K562 (cell line): ENCODE data around the gene SLC26A11. TPM values are rescaled to one million over a fixed set of nuclear protein-coding genes. Genes with fewer than 3 reads are reported as not detected.
"Not testable (repeated sequence)": the region's sequence is repeated elsewhere in the genome, so short reads cannot be mapped to it uniquely, and the experiment has no call there.

ENCODE experiments used
- ATAC-seq: fragments of 200-7000 bp; cut with Tn5 transposase; 3 replicates; pipeline ENCODE4 v1.9.1; 2020; ENCODE audit warnings: moderate library complexity
- BruUV-seq: library from RNA; stranded (reverse); fragments of 400-500 nt; replicated peaks from 2 replicates; lab custom pipeline; 2021; lab: Mats Ljungman, UMichigan
- CTCF ChIA-PET: fragments of 300-600 bp; formaldehyde crosslinking; extraction: SDS; loops from one replicate; lab custom pipeline; 2021; ENCODE audit warnings: low intra/inter-chr PET ratio; lab: Yijun Ruan, JAX
- POLR2A ChIA-PET: fragments of 300-600, 350-650 bp; sonication (Branson Sonifier 250); formaldehyde crosslinking; extraction: SDS; loops from one replicate; lab custom pipeline; 2021; ENCODE audit warnings: antibody characterized with exemption, inconsistent platforms; lab: Yijun Ruan, JAX
- DNase-seq, 4 experiments: peaks; one replicate each; pipeline versions ENCODE4 v3.0.0 to v3.0.0-alpha.2; 2011 to 2018; ENCODE audit warnings: low spot score in 3 of 4, mixed read lengths in 3 of 4; ENCODE audit errors: extremely low read depth in 1 of 4
- FAIRE-seq: peaks from 2 replicates; lab custom pipeline; 2011; peaks lifted over from hg19 to GRCh38; lab: Jason Lieb, UNC
- H2AFZ ChIP-seq: 2 replicates; pipeline ENCODE4 v1.6.0; 2011; ENCODE audit warnings: low read depth, low read length, control low read depth, inconsistent platforms
- H3K27ac ChIP-seq: fragments of 200-600 bp; 3 replicates; pipeline ENCODE4 v1.8.0; 2011; ENCODE audit warnings: low read depth, mild to moderate bottlenecking, control low read depth, inconsistent platforms, low read length, moderate library complexity, mixed read lengths; ENCODE audit errors: extremely low read depth
- H3K27me3 ChIP-seq, 2 experiments: fragments of 300-600 bp in 1 of 2; 2 replicates in 1 of 2; 3 replicates in 1 of 2; pipeline versions ENCODE4 v1.6.0 to v1.8.0; 2011; ENCODE audit warnings: inconsistent platforms in 2 of 2, low read length in 2 of 2, mild to moderate bottlenecking in 1 of 2, mixed read lengths in 1 of 2, moderate library complexity in 1 of 2; ENCODE audit not compliant: control insufficient read depth in 2 of 2, insufficient read depth in 2 of 2
- H3K36me3 ChIP-seq: fragments of 300-600 bp; 3 replicates; pipeline ENCODE4 v1.8.0; 2011; ENCODE audit warnings: mild to moderate bottlenecking, low read length, inconsistent platforms; ENCODE audit not compliant: control insufficient read depth, insufficient read depth
- H3K4me1 ChIP-seq, 2 experiments: fragments of 200-600 bp in 1 of 2; replicated peaks in 1 of 2; 2 replicates in 1 of 2; 3 replicates in 1 of 2; pipeline versions ENCODE4 v1.5.1 to v1.8.0; 2011; ENCODE audit warnings: inconsistent platforms in 2 of 2, low read length in 2 of 2, mild to moderate bottlenecking in 1 of 2, mixed read lengths in 1 of 2, moderate library complexity in 1 of 2; ENCODE audit not compliant: control insufficient read depth in 2 of 2, insufficient read depth in 2 of 2
- H3K4me2 ChIP-seq: 2 replicates; pipeline ENCODE4 v1.6.1; 2011; ENCODE audit warnings: low read length, control low read depth, inconsistent platforms, mixed read lengths; ENCODE audit not compliant: insufficient read depth
- H3K4me3 ChIP-seq: fragments of 200-600 bp; sonication (generic), shearing (Covaris generic); 2 replicates; pipeline ENCODE4 v1.5.1; 2016; ENCODE audit warnings: control low read depth, inconsistent platforms
- H3K79me2 ChIP-seq: fragments of 200-600 bp; 3 replicates; pipeline ENCODE4 v1.8.0; 2011; ENCODE audit warnings: low read length, inconsistent platforms; ENCODE audit not compliant: control insufficient read depth, insufficient read depth
- H3K9ac ChIP-seq, 2 experiments: 2 replicates each; pipeline versions ENCODE4 v1.6.0 to v1.6.1; 2011; ENCODE audit warnings: low read depth in 2 of 2, low read length in 2 of 2, control low read depth in 1 of 2, inconsistent platforms in 1 of 2, mild to moderate bottlenecking in 1 of 2, mixed read lengths in 1 of 2; ENCODE audit not compliant: insufficient read depth in 1 of 2
- H3K9me1 ChIP-seq: one replicate; pipeline ENCODE4 v1.6.0; 2011; ENCODE audit warnings: inconsistent platforms, mild to moderate bottlenecking, low read length, moderate library complexity; ENCODE audit not compliant: control insufficient read depth, insufficient read depth
- H3K9me3 ChIP-seq: replicated peaks from 2 replicates; pipeline ENCODE4 v1.5.1; 2011; ENCODE audit warnings: low read depth, low read length, inconsistent platforms; ENCODE audit not compliant: control insufficient read depth, insufficient read depth
- H4K20me1 ChIP-seq: replicated peaks from 2 replicates; pipeline ENCODE4 v1.6.1; 2011; ENCODE audit warnings: low read length, inconsistent platforms, mixed read lengths; ENCODE audit not compliant: control insufficient read depth, insufficient read depth
- ARID2 ChIP-seq: fragments of 450-650 bp; IDR thresholded peaks from 2 replicates; pipeline ENCODE4 v1.6.1; 2017; ENCODE audit warnings: antibody characterized with exemption, mild to moderate bottlenecking
- CBX1 ChIP-seq: sonication (generic); IDR thresholded peaks from 2 replicates; pipeline ENCODE4 v1.6.1; 2016; ENCODE audit warnings: antibody characterized with exemption, low read depth, mild to moderate bottlenecking
- DDX20 ChIP-seq: fragments of 450-650 bp; IDR thresholded peaks from 2 replicates; pipeline ENCODE4 v1.6.1; 2016; ENCODE audit warnings: missing genetic modification characterization, low read depth, mild to moderate bottlenecking, missing compliant biosample characterization, moderate library complexity
- SMARCA4 ChIP-seq: fragments of 450-650 bp; IDR thresholded peaks from 2 replicates; pipeline ENCODE4 v1.6.1; 2016
- TAF1 ChIP-seq: IDR thresholded peaks from 2 replicates; pipeline ENCODE4 v1.6.1; 2011; ENCODE audit warnings: mild to moderate bottlenecking, low read length, moderate library complexity; ENCODE audit not compliant: insufficient read depth, control insufficient read depth, severe bottlenecking; ENCODE audit errors: extremely low read depth
- WGBS: fragments of 100-300 bp; shearing (Covaris generic); methylation state at CpG from one replicate; pipeline ENCODE4 v1.1.6; 2016; ENCODE audit warnings: low coverage, mixed read lengths; ENCODE audit not compliant: insufficient coverage; ENCODE audit errors: missing lambda C conversion rate; 5-methylcytosine and 5-hydroxymethylcytosine counted together
- in situ Hi-C: fragments of 300-500 bp; cut with MboI; formaldehyde crosslinking; loops from 4 replicates; pipeline ENCODE4 v1.15.0; 2018; ENCODE audit warnings: inconsistent platforms, mixed read lengths
- intact Hi-C: fragments of 100-400 bp; cut with micrococcal nuclease; formaldehyde crosslinking; loops from 2 replicates; pipeline ENCODE4 v1.14.2; 2022
- polyA plus RNA-seq, 8 experiments: library from polyadenylated mRNA; depleted of rRNA in 4 of 8; stranded (reverse) in 5 of 8; unstranded in 3 of 8; fragments of >200 nt; fragmentation: Nextera tagmentation in 2 of 8; fragmentation: Illumina TruSeq in 1 of 8; extraction: Ambion mirVana in 2 of 8; extraction: Trizol in 1 of 8; gene quantifications; 2 replicates each; pipeline versions ENCODE4 v1.2.1 to v1.2.3, GENCODE V29; 2011 to 2014; ENCODE audit warnings: inconsistent platforms in 1 of 8, missing spikeins in 1 of 8
- total RNA-seq, 7 experiments: library from RNA; depleted of rRNA in 6 of 7; stranded (reverse); fragments of >200 nt in 6 of 7; fragmentation: Illumina TruSeq in 2 of 7; extraction: Trizol in 2 of 7; gene quantifications; 2 replicates each; pipeline versions ENCODE4 v1.2.1 to v1.2.3, GENCODE V29; 2011 to 2021; ENCODE audit warnings: low replicate concordance in 1 of 7
- TF ChIP-seq, protein P1 (sequence below): conservative IDR thresholded peaks from 2 replicates; pipeline ENCODE4 v1.6.1; 2011; ENCODE audit warnings: low read depth, mild to moderate bottlenecking, low read length; ENCODE audit not compliant: control insufficient read depth

SLC26A11 gene
- total and polyA plus RNA-seq, 9 of the 15 experiments (the other 6 are each of a cell fraction or from before 2014, with no cell fraction given), result 0.06 to 3.1 (median 1.2) TPM; not detected in 1

DNA sequence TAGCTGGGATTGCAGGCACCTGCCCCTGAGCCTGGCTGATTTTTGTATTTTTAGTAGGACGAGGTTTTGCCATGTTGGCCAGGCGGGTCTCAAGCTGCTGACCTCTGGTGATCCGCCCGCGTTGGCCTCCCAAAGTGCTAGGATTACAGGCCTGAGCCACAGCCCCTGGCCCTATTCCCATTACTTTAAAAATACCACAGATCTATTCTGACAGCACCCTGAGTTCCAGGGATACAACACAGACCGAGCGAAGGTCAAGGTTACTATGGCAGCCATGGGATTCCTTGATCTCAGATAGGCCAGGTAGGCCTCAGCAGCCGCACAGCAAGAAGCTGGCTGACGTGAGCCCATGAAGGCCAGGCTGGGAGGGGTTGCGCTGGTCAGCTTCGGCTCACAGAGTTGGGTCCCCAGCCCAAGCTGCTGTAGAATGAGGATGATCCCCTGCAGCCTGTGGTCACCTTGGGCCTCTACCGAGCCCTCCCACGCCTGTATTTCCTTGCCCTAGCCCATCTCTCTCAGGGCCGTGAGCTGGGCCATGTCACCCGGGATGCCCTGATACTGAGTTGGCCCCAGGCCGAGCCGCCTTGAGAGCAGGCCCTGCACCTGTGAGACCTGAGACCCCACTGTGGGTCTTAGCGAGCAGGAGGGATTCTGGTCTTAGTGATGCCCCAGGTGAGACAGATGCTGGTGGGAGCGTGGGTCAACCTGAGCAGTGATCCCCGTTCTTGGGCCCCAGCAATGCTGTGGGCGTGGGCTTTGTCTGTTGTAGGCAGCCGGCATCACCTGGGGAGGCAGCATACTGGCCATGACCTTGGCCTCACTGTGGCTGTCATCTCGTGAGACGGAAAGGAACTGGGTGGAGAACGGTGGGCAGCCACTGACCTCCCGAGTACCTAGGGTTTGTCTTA, 23.6 kb downstream of the SLC26A11 start (continued):
- TF ChIP-seq, protein P1, sequence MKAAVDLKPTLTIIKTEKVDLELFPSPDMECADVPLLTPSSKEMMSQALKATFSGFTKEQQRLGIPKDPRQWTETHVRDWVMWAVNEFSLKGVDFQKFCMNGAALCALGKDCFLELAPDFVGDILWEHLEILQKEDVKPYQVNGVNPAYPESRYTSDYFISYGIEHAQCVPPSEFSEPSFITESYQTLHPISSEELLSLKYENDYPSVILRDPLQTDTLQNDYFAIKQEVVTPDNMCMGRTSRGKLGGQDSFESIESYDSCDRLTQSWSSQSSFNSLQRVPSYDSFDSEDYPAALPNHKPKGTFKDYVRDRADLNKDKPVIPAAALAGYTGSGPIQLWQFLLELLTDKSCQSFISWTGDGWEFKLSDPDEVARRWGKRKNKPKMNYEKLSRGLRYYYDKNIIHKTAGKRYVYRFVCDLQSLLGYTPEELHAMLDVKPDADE, result no peak
- no peak for TF ChIP-seq CBX1
- TF ChIP-seq TAF1, result no peak
- no peak for TF ChIP-seq DDX20 (tag)
- no peak for TF ChIP-seq SMARCA4
- TF ChIP-seq ARID2, result no peak

DNA sequence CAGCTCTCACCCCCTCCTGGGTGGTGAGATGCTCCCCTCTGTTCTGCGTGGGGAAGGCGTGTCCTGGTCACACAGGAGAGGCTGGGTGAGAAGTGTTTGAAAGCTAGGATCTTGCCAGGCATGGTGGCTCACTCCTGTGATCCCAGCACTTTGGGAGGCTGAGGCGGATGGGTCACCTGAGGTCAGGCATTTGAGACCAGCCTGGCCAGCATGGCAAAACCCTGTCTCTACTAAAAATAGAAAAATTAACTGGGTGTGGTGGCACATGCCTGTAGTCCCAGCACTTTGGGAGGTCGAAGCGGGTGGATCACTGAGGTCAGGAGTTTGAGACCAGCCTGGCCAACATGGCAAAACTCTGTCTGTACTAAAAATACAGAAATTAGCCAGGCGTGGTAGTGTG, 24.2 kb downstream of the SLC26A11 start:
- FAIRE-seq, H4K20me1 ChIP-seq, H3K4me3 ChIP-seq, H3K27ac ChIP-seq, H3K9me1 ChIP-seq, ATAC-seq, intact Hi-C loops, H3K79me2 ChIP-seq, BruUV-seq, H3K4me2 ChIP-seq, in situ Hi-C loops, DNase-seq, H2AFZ ChIP-seq, H3K27me3 ChIP-seq, CTCF ChIA-PET, H3K36me3 ChIP-seq, H3K9me3 ChIP-seq: not testable (repeated sequence)
- POLR2A ChIA-PET, result interaction anchor here (0.9 kb wide), 1 partner anchor 14 kb away, joined by 3 read pairs; no protein-coding TSS in a partner anchor
- Histone ChIP-seq H3K4me1 (peaks cover 0 to 42% of the 10 kb centered on the region in 2 experiments; a peak in 3 of 5 replicates), H3K9ac (peak overlapping the region in 1 of 2 experiments; percentile 6; a peak in 1 of 4 replicates)
- WGBS, result 76% methylated on average over 6 of the region's 6 CpGs
